ENCODE data around the gene PLEKHF1. TPM values are rescaled to one million over a fixed set of nuclear protein-coding genes. Genes with fewer than 3 reads are reported as not detected.

PLEKHF1 gene
- total RNA-seq, 1 donor from 2014 or later, result 29.4 TPM

DNA sequence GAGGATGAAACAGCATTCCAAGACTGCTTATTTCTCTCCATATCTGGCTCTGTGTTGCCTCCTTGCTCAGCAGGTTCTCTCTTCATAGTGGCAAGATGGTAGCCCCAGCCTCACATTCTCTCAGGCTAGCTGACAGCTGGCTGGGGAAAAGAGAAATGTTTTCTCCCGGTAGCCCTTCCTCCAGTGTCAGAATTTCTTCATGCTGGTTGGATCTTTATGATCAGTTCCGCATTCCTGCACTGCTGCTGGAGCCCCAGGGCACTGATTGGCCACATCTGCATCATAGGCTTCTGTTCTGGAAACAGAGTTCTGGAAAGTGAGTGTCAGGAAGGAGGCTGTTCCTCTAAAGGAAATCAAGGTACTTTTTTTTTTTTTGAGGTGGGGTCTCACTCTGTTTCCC is 34.6 kb upstream of the PLEKHF1 start:
- TF ChIP-seq CTCF (IDR thresholded peaks at IDR 0.05), result no peak
- Mint-ChIP-seq H3K4me3 (ENCODE audit: unreplicated experiment) (no peak overlapping the region), H3K27ac (ENCODE audit: unreplicated experiment) (no peak overlapping the region), H3K4me1 (ENCODE audit: low read depth) (peaks cover 2% of the 10 kb centered on the region), H3K9me3 (ENCODE audit: low read depth) (peaks cover 3% of the 10 kb centered on the region), H3K36me3 (ENCODE audit: low read depth) (no peaks in the 10 kb centered on the region), H3K27me3 (ENCODE audit: low read depth) (no peaks in the 10 kb centered on the region)
- DNase-seq (ENCODE audit: low spot score), result peak; percentile 8

DNA sequence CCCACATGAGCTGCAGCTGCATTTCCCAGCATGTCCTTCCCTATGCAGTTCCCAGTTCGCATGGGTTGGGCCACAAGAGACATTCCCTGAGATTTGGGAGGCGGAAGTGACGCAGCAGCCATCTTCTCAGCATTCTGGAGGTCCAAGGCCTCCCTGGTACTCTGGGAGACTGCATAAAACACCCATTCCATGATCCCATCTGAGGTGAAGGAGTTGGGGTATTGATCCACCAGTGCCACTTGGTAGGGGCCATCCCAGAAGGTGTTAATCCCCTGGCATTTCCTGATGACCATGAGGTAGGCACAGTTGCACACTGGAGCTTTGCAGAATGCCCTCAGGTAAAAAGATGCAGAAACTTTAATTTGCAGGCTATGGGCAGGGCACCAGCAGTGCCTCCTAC is 33.8 kb upstream of the PLEKHF1 start:
- no peak for TF ChIP-seq CTCF (IDR thresholded peaks at IDR 0.05)
- H3K27me3 Mint-ChIP-seq (ENCODE audit: low read depth), result no peaks in the 10 kb centered on the region
- no peaks in the 10 kb centered on the region for H3K36me3 Mint-ChIP-seq (ENCODE audit: low read depth)
- H3K9me3 Mint-ChIP-seq (ENCODE audit: low read depth), result peaks cover 3% of the 10 kb centered on the region
- peaks cover 2% of the 10 kb centered on the region for H3K4me1 Mint-ChIP-seq (ENCODE audit: low read depth)
- no peak overlapping the region for H3K27ac Mint-ChIP-seq (ENCODE audit: unreplicated experiment)
- peak; percentile 32 for DNase-seq (ENCODE audit: low spot score)
- no peak overlapping the region for H3K4me3 Mint-ChIP-seq (ENCODE audit: unreplicated experiment)

DNA sequence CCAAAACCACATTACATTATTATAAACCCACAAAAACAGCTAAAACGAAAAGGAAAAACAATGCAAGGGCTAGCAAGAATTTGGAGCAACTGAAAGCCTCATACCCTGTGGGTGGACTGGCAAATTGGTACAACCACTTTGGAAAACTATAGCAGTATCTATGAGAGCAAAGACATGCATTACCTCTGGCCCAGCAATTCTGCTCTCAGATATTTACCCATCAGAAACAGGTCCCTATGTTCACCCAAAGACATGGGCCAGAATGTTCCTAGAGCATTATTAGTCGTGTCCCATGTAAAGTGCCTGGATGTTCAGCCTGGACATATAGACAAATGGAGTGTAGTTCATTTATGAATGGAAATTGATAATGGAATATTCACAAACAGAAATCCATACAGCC is 31.3 kb upstream of the PLEKHF1 start:
- no peak for TF ChIP-seq CTCF (IDR thresholded peaks at IDR 0.05)

DNA sequence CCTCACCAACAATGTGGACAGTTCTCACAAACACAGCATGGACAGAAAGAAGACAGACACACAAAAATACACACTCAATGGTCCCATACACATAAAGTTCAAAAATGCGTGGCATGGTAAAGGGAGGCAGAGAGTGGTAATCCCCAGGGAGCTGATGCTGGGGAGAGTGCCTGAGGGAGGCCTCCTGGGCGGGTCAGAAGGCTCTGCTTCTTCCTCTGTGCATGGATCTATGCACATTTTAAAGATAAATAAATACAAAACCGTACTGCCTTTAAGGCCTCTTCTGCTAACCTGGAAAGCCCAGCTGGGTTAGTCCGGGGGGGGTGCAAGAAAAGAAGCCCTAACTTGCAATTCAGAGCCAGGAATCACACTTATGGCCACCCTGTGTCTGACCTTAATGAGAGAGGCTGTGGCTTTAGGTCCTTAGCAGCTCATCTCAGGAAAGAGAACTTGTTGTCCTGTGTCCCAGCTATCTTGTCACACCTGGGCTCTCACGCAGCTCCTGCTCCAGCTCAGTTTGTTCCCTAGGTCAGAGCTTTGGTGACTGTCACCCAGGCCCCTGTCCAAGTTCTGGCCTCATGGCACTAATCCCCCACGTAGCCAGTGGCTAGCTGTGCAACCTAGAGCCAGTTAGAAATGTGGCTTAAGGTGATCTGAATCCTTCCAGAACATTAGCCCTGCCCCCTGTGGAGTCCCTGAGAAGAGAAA is 30.7 kb upstream of the PLEKHF1 start:
- Mint-ChIP-seq H3K4me3 (ENCODE audit: unreplicated experiment) (no peak overlapping the region), H3K4me1 (ENCODE audit: low read depth) (peaks cover 2% of the 10 kb centered on the region), H3K27ac (ENCODE audit: unreplicated experiment) (no peak overlapping the region), H3K9me3 (ENCODE audit: low read depth) (peaks cover 3% of the 10 kb centered on the region), H3K27me3 (ENCODE audit: low read depth) (no peaks in the 10 kb centered on the region), H3K36me3 (ENCODE audit: low read depth) (no peaks in the 10 kb centered on the region)
- no peak for TF ChIP-seq CTCF (IDR thresholded peaks at IDR 0.05)
- DNase-seq (ENCODE audit: low spot score), result peak; percentile 30

More for the DNA sequence above, 31.3 kb upstream of the PLEKHF1 start:
- peaks cover 3% of the 10 kb centered on the region for H3K9me3 Mint-ChIP-seq (ENCODE audit: low read depth)
- DNase-seq (ENCODE audit: low spot score), result no peak
- no peak overlapping the region for H3K27ac Mint-ChIP-seq (ENCODE audit: unreplicated experiment)
- H3K36me3 Mint-ChIP-seq (ENCODE audit: low read depth), result no peaks in the 10 kb centered on the region
- H3K4me3 Mint-ChIP-seq (ENCODE audit: unreplicated experiment), result no peak overlapping the region
- H3K27me3 Mint-ChIP-seq (ENCODE audit: low read depth), result no peaks in the 10 kb centered on the region
- H3K4me1 Mint-ChIP-seq (ENCODE audit: low read depth), result peaks cover 2% of the 10 kb centered on the region

- no peaks in the 10 kb centered on the region for H3K36me3 Mint-ChIP-seq (ENCODE audit: low read depth)
- no peak for TF ChIP-seq CTCF (IDR thresholded peaks at IDR 0.05)
- no peak for DNase-seq (ENCODE audit: low spot score)
- peaks cover 3% of the 10 kb centered on the region for H3K9me3 Mint-ChIP-seq (ENCODE audit: low read depth)
- no peak overlapping the region for H3K27ac Mint-ChIP-seq (ENCODE audit: unreplicated experiment)
- no peak overlapping the region for H3K4me3 Mint-ChIP-seq (ENCODE audit: unreplicated experiment)
- H3K4me1 Mint-ChIP-seq (ENCODE audit: low read depth), result peaks cover 2% of the 10 kb centered on the region
- no peaks in the 10 kb centered on the region for H3K27me3 Mint-ChIP-seq (ENCODE audit: low read depth)
Observed at GRCh38 chr19:29635963-29636362, 29.3 kb upstream of the PLEKHF1 start.
